HL-60 (cell line): ENCODE results near the gene NALCN.

ENCODE experiments used
- DNase-seq, 2 experiments: peaks; one replicate each; pipeline ENCODE4 v3.0.0-alpha.2; 2010 to 2020; ENCODE audit warnings: low read depth in 1 of 2, low spot score in 1 of 2
- H3K27ac ChIP-seq: fragments of 250-450 bp; sonication (Bioruptor Pico); replicated peaks from 2 replicates; pipeline ENCODE4 v1.5.1; 2020; ENCODE audit warnings: mild to moderate bottlenecking, moderate library complexity
- H3K27me3 ChIP-seq: fragments of 250-450 bp; sonication (Bioruptor Pico); 2 replicates; pipeline ENCODE4 v1.5.1; 2021; ENCODE audit warnings: mild to moderate bottlenecking, moderate library complexity; ENCODE audit not compliant: insufficient read depth, poor library complexity, severe bottlenecking
- H3K4me3 ChIP-seq: replicated peaks from 2 replicates; pipeline ENCODE4 v1.5.1; 2011; ENCODE audit warnings: mild to moderate bottlenecking, control low read depth, low read length; ENCODE audit not compliant: insufficient read depth
- GABPA ChIP-seq: IDR thresholded peaks from 2 replicates; pipeline ENCODE4 v1.6.1; 2012; ENCODE audit warnings: low read depth
- POLR2AphosphoS5 ChIP-seq: IDR thresholded peaks from 2 replicates; pipeline ENCODE4 v1.6.1; 2012; ENCODE audit warnings: low read depth
- SPI1 ChIP-seq: IDR thresholded peaks from 2 replicates; pipeline ENCODE4 v1.6.1; 2012; ENCODE audit warnings: low read depth, mild to moderate bottlenecking, borderline replicate concordance
- TF ChIP-seq, protein P1 (sequence below): IDR thresholded peaks from one replicate; pipeline ENCODE4 v1.5.1; 2011; ENCODE audit warnings: low read length, control low read depth, inconsistent platforms; ENCODE audit not compliant: insufficient read depth
- TF ChIP-seq, protein P2 (sequence below): IDR thresholded peaks from 2 replicates; pipeline ENCODE4 v1.6.1; 2012; ENCODE audit warnings: low read depth; ENCODE audit not compliant: insufficient replicate concordance

NALCN gene

GRCh38 chr13:101308247-101309013, 107.9 kb downstream of the NALCN start:
- no peak for TF ChIP-seq POLR2AphosphoS5
- TF ChIP-seq SPI1: no peak
- TF ChIP-seq, protein P1, sequence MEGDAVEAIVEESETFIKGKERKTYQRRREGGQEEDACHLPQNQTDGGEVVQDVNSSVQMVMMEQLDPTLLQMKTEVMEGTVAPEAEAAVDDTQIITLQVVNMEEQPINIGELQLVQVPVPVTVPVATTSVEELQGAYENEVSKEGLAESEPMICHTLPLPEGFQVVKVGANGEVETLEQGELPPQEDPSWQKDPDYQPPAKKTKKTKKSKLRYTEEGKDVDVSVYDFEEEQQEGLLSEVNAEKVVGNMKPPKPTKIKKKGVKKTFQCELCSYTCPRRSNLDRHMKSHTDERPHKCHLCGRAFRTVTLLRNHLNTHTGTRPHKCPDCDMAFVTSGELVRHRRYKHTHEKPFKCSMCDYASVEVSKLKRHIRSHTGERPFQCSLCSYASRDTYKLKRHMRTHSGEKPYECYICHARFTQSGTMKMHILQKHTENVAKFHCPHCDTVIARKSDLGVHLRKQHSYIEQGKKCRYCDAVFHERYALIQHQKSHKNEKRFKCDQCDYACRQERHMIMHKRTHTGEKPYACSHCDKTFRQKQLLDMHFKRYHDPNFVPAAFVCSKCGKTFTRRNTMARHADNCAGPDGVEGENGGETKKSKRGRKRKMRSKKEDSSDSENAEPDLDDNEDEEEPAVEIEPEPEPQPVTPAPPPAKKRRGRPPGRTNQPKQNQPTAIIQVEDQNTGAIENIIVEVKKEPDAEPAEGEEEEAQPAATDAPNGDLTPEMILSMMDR: no peak
- TF ChIP-seq, protein P2, sequence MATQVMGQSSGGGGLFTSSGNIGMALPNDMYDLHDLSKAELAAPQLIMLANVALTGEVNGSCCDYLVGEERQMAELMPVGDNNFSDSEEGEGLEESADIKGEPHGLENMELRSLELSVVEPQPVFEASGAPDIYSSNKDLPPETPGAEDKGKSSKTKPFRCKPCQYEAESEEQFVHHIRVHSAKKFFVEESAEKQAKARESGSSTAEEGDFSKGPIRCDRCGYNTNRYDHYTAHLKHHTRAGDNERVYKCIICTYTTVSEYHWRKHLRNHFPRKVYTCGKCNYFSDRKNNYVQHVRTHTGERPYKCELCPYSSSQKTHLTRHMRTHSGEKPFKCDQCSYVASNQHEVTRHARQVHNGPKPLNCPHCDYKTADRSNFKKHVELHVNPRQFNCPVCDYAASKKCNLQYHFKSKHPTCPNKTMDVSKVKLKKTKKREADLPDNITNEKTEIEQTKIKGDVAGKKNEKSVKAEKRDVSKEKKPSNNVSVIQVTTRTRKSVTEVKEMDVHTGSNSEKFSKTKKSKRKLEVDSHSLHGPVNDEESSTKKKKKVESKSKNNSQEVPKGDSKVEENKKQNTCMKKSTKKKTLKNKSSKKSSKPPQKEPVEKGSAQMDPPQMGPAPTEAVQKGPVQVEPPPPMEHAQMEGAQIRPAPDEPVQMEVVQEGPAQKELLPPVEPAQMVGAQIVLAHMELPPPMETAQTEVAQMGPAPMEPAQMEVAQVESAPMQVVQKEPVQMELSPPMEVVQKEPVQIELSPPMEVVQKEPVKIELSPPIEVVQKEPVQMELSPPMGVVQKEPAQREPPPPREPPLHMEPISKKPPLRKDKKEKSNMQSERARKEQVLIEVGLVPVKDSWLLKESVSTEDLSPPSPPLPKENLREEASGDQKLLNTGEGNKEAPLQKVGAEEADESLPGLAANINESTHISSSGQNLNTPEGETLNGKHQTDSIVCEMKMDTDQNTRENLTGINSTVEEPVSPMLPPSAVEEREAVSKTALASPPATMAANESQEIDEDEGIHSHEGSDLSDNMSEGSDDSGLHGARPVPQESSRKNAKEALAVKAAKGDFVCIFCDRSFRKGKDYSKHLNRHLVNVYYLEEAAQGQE: no peak
- no peak for TF ChIP-seq GABPA
- DNase-seq: no peak
- H3K27me3 ChIP-seq: no peaks in the 10 kb centered on the region
- H3K27ac ChIP-seq: no peak overlapping the region
- no peak overlapping the region for H3K4me3 ChIP-seq

DNA sequence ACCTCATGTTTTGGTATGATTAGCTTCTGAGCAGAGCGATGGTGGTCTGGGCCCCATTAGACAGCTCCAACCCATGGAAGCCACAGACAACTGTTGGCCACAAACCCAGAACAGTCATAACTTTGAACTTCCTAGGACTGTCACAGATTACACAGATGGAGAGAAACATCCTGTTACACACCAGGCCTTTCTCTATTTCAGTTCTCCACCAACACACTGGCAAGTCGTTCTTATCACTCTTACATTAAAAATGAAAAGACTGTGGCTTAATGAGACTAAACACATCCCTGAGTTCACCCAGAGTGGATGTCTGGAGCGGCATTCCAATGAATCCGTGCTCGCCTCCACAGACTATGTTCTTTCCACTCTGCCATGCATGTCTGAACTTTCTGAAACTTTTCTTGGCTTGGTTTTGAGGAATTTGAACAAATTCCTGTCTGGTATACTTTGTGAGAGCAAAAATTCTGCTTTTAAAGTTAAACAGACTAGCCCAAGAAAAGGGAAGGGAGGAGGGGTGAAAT, 109.1 kb downstream of the NALCN start:
- Histone ChIP-seq H3K27ac (no peak overlapping the region), H3K4me3 (no peak overlapping the region), H3K27me3 (no peaks in the 10 kb centered on the region)
- no peak for DNase-seq
- no peak for TF ChIP-seq POLR2AphosphoS5
- TF ChIP-seq, protein P1: no peak
- TF ChIP-seq GABPA: no peak
- TF ChIP-seq, protein P2: no peak

DNA sequence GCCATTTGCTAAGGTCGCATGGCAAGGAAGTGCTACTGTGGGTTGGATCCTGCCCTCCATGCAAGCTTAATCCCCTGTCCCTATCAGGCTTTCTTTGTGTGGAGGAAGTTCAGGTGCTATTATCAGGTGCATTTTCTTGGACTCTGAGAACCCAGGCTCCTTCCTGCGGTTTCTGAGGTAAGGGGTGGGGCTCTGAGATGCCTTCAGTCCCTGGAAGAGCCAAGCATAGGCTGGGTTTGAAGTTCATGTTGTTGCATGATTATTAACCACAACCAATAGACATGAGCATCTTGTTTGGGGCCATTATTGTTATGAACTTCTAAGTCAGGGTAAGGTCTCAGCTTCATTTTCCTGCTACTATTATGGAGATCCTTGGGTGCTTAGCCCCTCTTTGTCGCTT, 109.5 kb downstream of the NALCN start:
- no peak for DNase-seq
- TF ChIP-seq, protein P2: no peak
- TF ChIP-seq GABPA (no peak), SPI1 (no peak), POLR2AphosphoS5 (no peak)
- TF ChIP-seq, protein P1: no peak
- H3K4me3 ChIP-seq: no peak overlapping the region
- no peaks in the 10 kb centered on the region for H3K27me3 ChIP-seq
- H3K27ac ChIP-seq: no peak overlapping the region
